PC-9 (cell line): ENCODE results near the gene SLFNL1. TPM values are rescaled to one million over a fixed set of nuclear protein-coding genes. Genes with fewer than 3 reads are reported as not detected.

Source experiments
- BruUV-seq: library from RNA; stranded (reverse); fragments of 400-500 nt; replicated peaks from 2 replicates; lab custom pipeline; 2021; lab: Mats Ljungman, UMichigan
- CTCF ChIA-PET: fragments of 300-600 bp; sonication (Branson Sonifier 250); formaldehyde crosslinking; loops from one replicate; lab custom pipeline; 2022; ENCODE audit warnings: antibody characterized with exemption; lab: Charles Lee
- POLR2A ChIA-PET: fragments of 300-600 bp; sonication (Branson Sonifier 250); formaldehyde crosslinking; loops from one replicate; lab custom pipeline; 2022; ENCODE audit warnings: antibody characterized with exemption; ENCODE audit not compliant: unreplicated experiment; lab: Charles Lee
- DNase-seq, 2 experiments: peaks; one replicate each; pipeline versions ENCODE4 v3.0.0 to v3.0.0-alpha.2; 2015 to 2022; ENCODE audit warnings: mixed read lengths in 1 of 2
- H2AFZ ChIP-seq: fragments of 200-600 bp; sonication (generic); 2 replicates; pipeline ENCODE4 v1.8.1; 2017; ENCODE audit warnings: antibody characterized with exemption
- H3F3A ChIP-seq: fragments of 200-600 bp; sonication (generic); 2 replicates; pipeline ENCODE4 v1.8.1; 2017; ENCODE audit warnings: antibody characterized with exemption, mild to moderate bottlenecking, low read depth; ENCODE audit not compliant: insufficient read depth
- H3K27ac ChIP-seq: fragments of 200-600 bp; sonication (generic); 2 replicates; pipeline ENCODE4 v1.6.1; 2016; ENCODE audit warnings: mixed run types
- H3K27me3 ChIP-seq: fragments of 200-600 bp; sonication (generic); 2 replicates; pipeline ENCODE4 v1.6.1; 2016; ENCODE audit warnings: low read depth, mixed run types; ENCODE audit not compliant: insufficient read depth
- H3K36me3 ChIP-seq: fragments of 200-600 bp; sonication (generic); 2 replicates; pipeline ENCODE4 v1.6.1; 2016; ENCODE audit warnings: low read depth, mixed run types
- H3K4me1 ChIP-seq: fragments of 200-600 bp; sonication (generic); replicated peaks from 2 replicates; pipeline ENCODE4 v1.6.1; 2016; ENCODE audit warnings: mixed run types; ENCODE audit not compliant: insufficient read depth
- H3K4me2 ChIP-seq: fragments of 200-600 bp; sonication (generic); 2 replicates; pipeline ENCODE4 v1.6.1; 2017; ENCODE audit warnings: mixed run types
- H3K4me3 ChIP-seq: fragments of 200-600 bp; sonication (generic); 2 replicates; pipeline ENCODE4 v1.6.1; 2016; ENCODE audit warnings: mixed run types
- H3K79me2 ChIP-seq: fragments of 200-600 bp; sonication (generic); 2 replicates; pipeline ENCODE4 v1.6.1; 2017; ENCODE audit warnings: low read depth, mixed run types
- H3K9me2 ChIP-seq: fragments of 200-600 bp; sonication (generic); 2 replicates; pipeline ENCODE4 v1.8.1; 2017; ENCODE audit warnings: mild to moderate bottlenecking; ENCODE audit not compliant: insufficient read depth
- H3K9me3 ChIP-seq: fragments of 200-600 bp; sonication (generic); 2 replicates; pipeline ENCODE4 v1.8.1; 2016; ENCODE audit warnings: low read depth; ENCODE audit not compliant: insufficient read depth
- H4K20me1 ChIP-seq: fragments of 200-600 bp; sonication (generic); 2 replicates; pipeline ENCODE4 v1.8.1; 2017; ENCODE audit not compliant: insufficient read depth
- EZH2 ChIP-seq: fragments of 200-600 bp; sonication (generic); IDR thresholded peaks from 2 replicates; pipeline ENCODE4 v1.8.0; 2017; ENCODE audit warnings: antibody characterized with exemption, low read depth
- intact Hi-C: fragments of 100-400 bp; cut with micrococcal nuclease; formaldehyde crosslinking; loops from one replicate; pipeline ENCODE4 v1.10.0; 2022; ENCODE audit not compliant: unreplicated experiment
- total RNA-seq: library from RNA; stranded (reverse); gene quantifications from 2 replicates; pipeline ENCODE4 v1.2.3, GENCODE V29; 2021
- TF ChIP-seq, protein P1 (sequence below): fragments of 200-600 bp; sonication (generic); conservative IDR thresholded peaks from 2 replicates; pipeline ENCODE4 v1.6.1; 2017; ENCODE audit warnings: mixed run types, antibody characterized with exemption, mild to moderate bottlenecking, moderate library complexity

The SLFNL1 gene
- total RNA-seq, 1 experiment from 2014 or later, result 0.41 TPM

DNA sequence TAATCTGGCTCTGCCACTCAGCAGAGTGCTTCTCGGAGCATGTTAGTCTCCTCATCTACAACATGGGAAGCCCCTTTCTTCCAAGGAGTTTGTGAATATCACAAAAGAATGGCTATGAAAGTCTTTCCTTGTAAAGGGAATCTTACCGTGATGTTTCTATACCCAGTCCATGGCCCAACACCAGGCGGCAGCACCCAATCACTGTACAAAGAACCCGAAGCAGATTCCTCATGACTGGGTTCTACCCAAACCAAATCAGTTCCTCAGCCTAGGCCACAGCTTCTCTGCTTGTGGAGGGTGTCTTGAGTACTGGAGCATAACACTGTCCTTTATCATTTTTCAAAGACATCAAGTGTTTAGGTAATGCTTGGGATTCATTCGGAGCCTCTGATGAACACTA lies 16.6 kb upstream of the SLFNL1 start:
- no peaks in the 10 kb centered on the region for H3K9me2 ChIP-seq
- no peaks in the 10 kb centered on the region for H3K4me1 ChIP-seq
- no TSS peak for BruUV-seq
- no peaks in the 10 kb centered on the region for H3K27me3 ChIP-seq
- H2AFZ ChIP-seq, result no peak overlapping the region
- H3K4me3 ChIP-seq, result no peak overlapping the region
- H3K36me3 ChIP-seq, result no peaks in the 10 kb centered on the region; the same call in 1 of the 2 replicates
- no peaks in the 10 kb centered on the region for H4K20me1 ChIP-seq
- intact Hi-C loops, result loop anchor here (5.0 kb wide), 1 partner anchor 84 kb away; no protein-coding TSS in a partner anchor
- no peaks in the 10 kb centered on the region for H3K9me3 ChIP-seq
- CTCF ChIA-PET, result no interaction called here
- DNase-seq, result no peak
- no peak for TF ChIP-seq EZH2
- TF ChIP-seq, protein P1, sequence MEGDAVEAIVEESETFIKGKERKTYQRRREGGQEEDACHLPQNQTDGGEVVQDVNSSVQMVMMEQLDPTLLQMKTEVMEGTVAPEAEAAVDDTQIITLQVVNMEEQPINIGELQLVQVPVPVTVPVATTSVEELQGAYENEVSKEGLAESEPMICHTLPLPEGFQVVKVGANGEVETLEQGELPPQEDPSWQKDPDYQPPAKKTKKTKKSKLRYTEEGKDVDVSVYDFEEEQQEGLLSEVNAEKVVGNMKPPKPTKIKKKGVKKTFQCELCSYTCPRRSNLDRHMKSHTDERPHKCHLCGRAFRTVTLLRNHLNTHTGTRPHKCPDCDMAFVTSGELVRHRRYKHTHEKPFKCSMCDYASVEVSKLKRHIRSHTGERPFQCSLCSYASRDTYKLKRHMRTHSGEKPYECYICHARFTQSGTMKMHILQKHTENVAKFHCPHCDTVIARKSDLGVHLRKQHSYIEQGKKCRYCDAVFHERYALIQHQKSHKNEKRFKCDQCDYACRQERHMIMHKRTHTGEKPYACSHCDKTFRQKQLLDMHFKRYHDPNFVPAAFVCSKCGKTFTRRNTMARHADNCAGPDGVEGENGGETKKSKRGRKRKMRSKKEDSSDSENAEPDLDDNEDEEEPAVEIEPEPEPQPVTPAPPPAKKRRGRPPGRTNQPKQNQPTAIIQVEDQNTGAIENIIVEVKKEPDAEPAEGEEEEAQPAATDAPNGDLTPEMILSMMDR, result no peak
- H3K4me2 ChIP-seq, result no peak overlapping the region
- H3K79me2 ChIP-seq, result no peaks in the 10 kb centered on the region
- POLR2A ChIA-PET, result interaction anchor here (0.7 kb wide), 1 partner anchor 795 kb away, joined by 6 read pairs; no protein-coding TSS in a partner anchor
- no peak overlapping the region for H3K27ac ChIP-seq
- H3F3A ChIP-seq, result no peaks in the 10 kb centered on the region

DNA sequence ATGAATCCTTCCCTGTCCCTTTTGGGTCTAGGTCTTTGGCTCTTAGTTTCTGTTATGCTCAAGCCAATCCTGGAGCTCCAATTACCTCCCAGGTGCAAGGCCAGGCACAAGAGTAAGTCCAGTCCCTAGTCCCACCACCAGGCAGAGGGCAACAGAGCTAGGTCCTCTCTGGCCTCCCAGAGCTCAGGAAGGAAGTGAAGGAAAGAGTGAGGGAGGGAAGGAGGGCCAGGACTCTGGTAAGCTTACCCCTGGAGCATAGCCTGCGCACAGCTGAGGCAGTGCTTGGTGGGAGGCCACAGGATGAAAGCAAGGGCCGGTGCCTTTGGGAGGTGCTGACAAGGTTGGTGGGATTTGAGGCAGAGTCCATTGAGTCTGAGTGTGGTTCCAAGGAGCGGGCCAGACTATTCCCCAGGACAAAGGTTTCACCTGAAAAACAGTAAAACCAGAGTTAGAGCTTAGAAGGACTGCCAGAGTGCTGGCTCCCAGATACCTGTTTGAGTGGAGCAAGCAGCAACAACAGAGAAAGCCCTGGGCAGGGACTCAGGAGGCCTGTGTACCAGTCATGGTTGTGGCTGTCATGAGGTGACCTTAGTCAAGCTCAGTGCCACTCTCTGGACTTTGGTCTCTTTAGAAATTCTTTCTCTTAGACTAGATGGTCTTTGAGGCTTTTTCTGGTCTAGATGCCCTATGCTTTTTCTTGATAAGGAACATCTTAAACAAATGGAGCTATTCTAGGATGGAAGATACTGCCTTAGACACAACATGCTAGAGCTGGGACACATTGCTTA lies 15.8 kb upstream of the SLFNL1 start:
- H3K4me3 ChIP-seq, result no peak overlapping the region
- H2AFZ ChIP-seq, result no peak overlapping the region
- H3K4me2 ChIP-seq, result no peak overlapping the region
- ChIA-PET CTCF (interaction anchor here (0.6 to 0.7 kb wide), 2 partner anchors 9 to 34 kb away, joined by 3 to 4 read pairs; no protein-coding TSS in a partner anchor), POLR2A (interaction anchor here (0.7 kb wide), 1 partner anchor 794 kb away, joined by 6 read pairs; no protein-coding TSS in a partner anchor)
- no peak for DNase-seq
- H3F3A ChIP-seq, result no peaks in the 10 kb centered on the region
- H3K27me3 ChIP-seq, result no peaks in the 10 kb centered on the region
- no peaks in the 10 kb centered on the region for H3K9me3 ChIP-seq
- no peaks in the 10 kb centered on the region for H4K20me1 ChIP-seq
- peaks cover 3% of the 10 kb centered on the region; the same call in 1 of the 2 replicates for H3K36me3 ChIP-seq
- intact Hi-C loops, result loop anchor here (5.0 kb wide), 1 partner anchor 85 kb away; no protein-coding TSS in a partner anchor
- H3K9me2 ChIP-seq, result no peaks in the 10 kb centered on the region
- TF ChIP-seq, protein P1, result no peak
- TF ChIP-seq EZH2, result no peak
- H3K79me2 ChIP-seq, result no peaks in the 10 kb centered on the region
- H3K4me1 ChIP-seq, result no peaks in the 10 kb centered on the region
- H3K27ac ChIP-seq, result no peak overlapping the region
- BruUV-seq, result no TSS peak

DNA sequence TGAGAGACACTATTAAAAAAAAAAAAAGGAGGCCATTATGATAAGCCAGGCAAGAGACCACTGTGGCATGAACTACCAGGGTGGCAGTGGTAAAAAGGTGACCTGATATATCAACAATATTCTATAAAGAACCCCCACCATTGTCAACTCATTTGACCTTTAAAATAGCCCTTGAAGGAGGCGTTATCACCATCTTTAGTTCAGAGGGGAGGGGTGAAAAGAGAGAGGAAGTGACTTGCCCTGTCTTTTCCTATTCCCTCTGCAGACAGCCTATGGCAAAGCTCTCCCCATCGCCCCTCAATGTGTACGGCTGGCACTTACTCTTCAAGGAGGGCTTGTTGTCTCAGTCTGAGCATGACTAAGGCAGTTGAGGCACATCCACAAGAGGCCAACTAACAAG lies 11.7 kb upstream of the SLFNL1 start:
- DNase-seq, result no peak
- Histone ChIP-seq H3K9me2 (no peaks in the 10 kb centered on the region), H3K4me1 (no peaks in the 10 kb centered on the region), H4K20me1 (no peaks in the 10 kb centered on the region), H3K27ac (no peak overlapping the region), H2AFZ (no peak overlapping the region), H3K27me3 (no peaks in the 10 kb centered on the region), H3K79me2 (no peaks in the 10 kb centered on the region), H3K36me3 (peaks cover 8% of the 10 kb centered on the region), H3K9me3 (no peaks in the 10 kb centered on the region), H3K4me3 (no peak overlapping the region), H3F3A (no peaks in the 10 kb centered on the region), H3K4me2 (no peak overlapping the region)
- BruUV-seq, result no TSS peak
- intact Hi-C loops, result no loop called here
- no peak for TF ChIP-seq EZH2
- TF ChIP-seq, protein P1, result no peak
- POLR2A ChIA-PET, result no interaction called here
- CTCF ChIA-PET, result no interaction called here
